HepG2 (cell line): ENCODE data around the gene ASH1L. TPM values are rescaled to one million over a fixed set of nuclear protein-coding genes. Genes with fewer than 3 reads are reported as not detected.

ENCODE experiments used
- ATF7-NPFF ChIP-seq: sonication (generic); formaldehyde crosslinking; IDR thresholded peaks from 2 replicates; pipeline ENCODE4 v1.8.1; 2023; ENCODE audit warnings: mild to moderate bottlenecking, low read depth, missing genetic modification reagents, moderate library complexity
- KDM2A ChIP-seq: sonication (generic); formaldehyde crosslinking; IDR thresholded peaks from 2 replicates; pipeline ENCODE4 v1.4.0; 2020; ENCODE audit warnings: low read depth, missing genetic modification reagents, borderline replicate concordance
- KLF11 ChIP-seq: IDR thresholded peaks from 2 replicates; pipeline ENCODE4 v1.6.1; 2016; ENCODE audit warnings: missing compliant biosample characterization
- POLR2AphosphoS2 ChIP-seq: IDR thresholded peaks from 2 replicates; pipeline ENCODE4 v1.6.1; 2011; ENCODE audit warnings: low read depth, low read length, improper control_type of control experiment
- SMYD3 ChIP-seq: sonication (generic); formaldehyde crosslinking; IDR thresholded peaks from 2 replicates; pipeline ENCODE4 v1.8.1; 2023; ENCODE audit warnings: mild to moderate bottlenecking, missing genetic modification reagents
- SNAI1 ChIP-seq: sonication (generic); formaldehyde crosslinking; IDR thresholded peaks from 2 replicates; pipeline ENCODE4 v1.5.0; 2020; ENCODE audit warnings: mild to moderate bottlenecking, missing genetic modification reagents, borderline replicate concordance
- SOX5 ChIP-seq: IDR thresholded peaks from 2 replicates; pipeline ENCODE4 v1.6.1; 2016; ENCODE audit warnings: borderline replicate concordance
- SRSF4 ChIP-seq: fragments of 200-400 bp; formaldehyde crosslinking; IDR thresholded peaks from one replicate; pipeline ENCODE4 v1.6.1; 2018; ENCODE audit warnings: mild to moderate bottlenecking, low read depth, low read length, moderate library complexity; ENCODE audit not compliant: poor library complexity, severe bottlenecking
- TFDP1 ChIP-seq: IDR thresholded peaks from 2 replicates; pipeline ENCODE4 v1.6.1; 2016; ENCODE audit warnings: missing compliant biosample characterization, missing genetic modification reagents, borderline replicate concordance
- ZBTB2 ChIP-seq: sonication (generic); formaldehyde crosslinking; IDR thresholded peaks from 2 replicates; pipeline ENCODE4 v1.8.0; 2022; ENCODE audit warnings: low read depth, missing genetic modification reagents
- ZNF629 ChIP-seq: sonication (generic); formaldehyde crosslinking; conservative IDR thresholded peaks from 2 replicates; pipeline ENCODE4 v1.5.0; 2020; ENCODE audit warnings: missing genetic modification reagents
- ZNF841 ChIP-seq: sonication (generic); formaldehyde crosslinking; IDR thresholded peaks from 2 replicates; pipeline ENCODE4 v1.8.1; 2023; ENCODE audit warnings: missing genetic modification reagents, borderline replicate concordance
- polyA plus RNA-seq, 8 experiments: library from polyadenylated mRNA; depleted of rRNA in 3 of 8; stranded (reverse) in 7 of 8; unstranded in 1 of 8; fragments of >200 nt; fragmentation: Illumina TruSeq in 4 of 8; extraction: Trizol in 4 of 8; gene quantifications; 2 replicates each; pipeline versions ENCODE4 v1.2.1 to v1.2.3, GENCODE V29; 2011 to 2016; ENCODE audit warnings: low read depth in 4 of 8, missing spikeins in 1 of 8, mixed read lengths in 1 of 8; ENCODE audit not compliant: insufficient read depth in 1 of 8
- total RNA-seq, 5 experiments: library from RNA; depleted of rRNA; stranded (reverse); fragments of >200 nt; fragmentation: Illumina TruSeq; extraction: Trizol; gene quantifications; 2 replicates each; pipeline ENCODE4 v1.2.3, GENCODE V29; 2016; ENCODE audit warnings: low read depth in 1 of 5
- TF ChIP-seq, protein P1 (sequence below): sonication (generic); formaldehyde crosslinking; IDR thresholded peaks from 2 replicates; pipeline ENCODE4 v1.4.0; 2020; ENCODE audit warnings: mild to moderate bottlenecking, missing genetic modification reagents
- TF ChIP-seq, protein P2 (sequence below): sonication (generic); formaldehyde crosslinking; IDR thresholded peaks from 2 replicates; pipeline ENCODE4 v1.4.0; 2020; ENCODE audit warnings: missing genetic modification reagents, mild to moderate bottlenecking, borderline replicate concordance
- TF ChIP-seq, protein P3 (sequence below): sonication (generic); formaldehyde crosslinking; IDR thresholded peaks from 2 replicates; pipeline ENCODE4 v1.4.0; 2020; ENCODE audit warnings: missing genetic modification reagents, borderline replicate concordance
- TF ChIP-seq, protein P4 (sequence below): sonication (generic); formaldehyde crosslinking; IDR thresholded peaks from 2 replicates; pipeline ENCODE4 v1.4.0; 2020; ENCODE audit warnings: mild to moderate bottlenecking, missing genetic modification reagents, borderline replicate concordance

Gene ASH1L
- total and polyA plus RNA-seq, 2 of the 13 experiments (the other 11 are each of a cell fraction or from before 2014, with no cell fraction given), result 10.2 to 15.3 TPM

DNA sequence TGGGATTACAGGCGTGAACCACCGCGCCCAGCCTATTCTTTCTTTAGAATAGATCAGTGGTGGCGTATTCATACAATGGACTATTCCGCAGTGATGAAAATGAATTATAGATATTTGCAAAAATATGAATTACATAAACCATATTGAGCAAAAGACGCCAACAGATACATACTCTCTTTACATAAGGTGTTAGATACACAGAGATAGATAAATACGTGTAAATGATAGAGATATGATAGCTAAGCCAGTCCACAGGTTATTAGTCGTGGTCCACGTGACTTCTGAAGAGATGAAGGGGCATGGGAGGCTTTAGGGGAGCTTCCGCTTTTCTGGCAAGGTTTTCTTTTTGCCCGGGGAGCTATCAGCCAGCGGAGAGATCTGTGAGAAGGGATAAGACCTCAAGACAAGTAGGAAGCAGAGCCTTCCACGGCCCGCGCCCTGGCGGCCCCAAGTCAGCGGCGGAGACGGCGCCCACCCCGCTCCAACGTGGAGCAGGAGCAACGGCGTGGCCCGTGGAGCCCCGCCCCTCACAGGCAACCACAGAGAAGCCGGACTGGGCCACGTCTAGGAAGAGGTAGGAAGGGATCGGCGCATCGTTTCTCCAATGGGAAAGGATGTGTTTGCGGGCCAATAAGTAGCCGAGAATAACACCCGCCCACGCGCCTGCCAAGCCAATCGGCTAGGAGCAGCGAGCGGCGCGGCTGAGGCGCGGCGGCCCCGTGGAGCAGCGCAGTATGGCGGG lies 47.1 kb upstream of the ASH1L start, which contains the start of gene MSTO1 (continued):
- TF ChIP-seq, protein P1, sequence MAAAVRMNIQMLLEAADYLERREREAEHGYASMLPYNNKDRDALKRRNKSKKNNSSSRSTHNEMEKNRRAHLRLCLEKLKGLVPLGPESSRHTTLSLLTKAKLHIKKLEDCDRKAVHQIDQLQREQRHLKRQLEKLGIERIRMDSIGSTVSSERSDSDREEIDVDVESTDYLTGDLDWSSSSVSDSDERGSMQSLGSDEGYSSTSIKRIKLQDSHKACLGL, result peak; percentile 94; the same call in 1 of the 2 replicates
- TF ChIP-seq, protein P2, sequence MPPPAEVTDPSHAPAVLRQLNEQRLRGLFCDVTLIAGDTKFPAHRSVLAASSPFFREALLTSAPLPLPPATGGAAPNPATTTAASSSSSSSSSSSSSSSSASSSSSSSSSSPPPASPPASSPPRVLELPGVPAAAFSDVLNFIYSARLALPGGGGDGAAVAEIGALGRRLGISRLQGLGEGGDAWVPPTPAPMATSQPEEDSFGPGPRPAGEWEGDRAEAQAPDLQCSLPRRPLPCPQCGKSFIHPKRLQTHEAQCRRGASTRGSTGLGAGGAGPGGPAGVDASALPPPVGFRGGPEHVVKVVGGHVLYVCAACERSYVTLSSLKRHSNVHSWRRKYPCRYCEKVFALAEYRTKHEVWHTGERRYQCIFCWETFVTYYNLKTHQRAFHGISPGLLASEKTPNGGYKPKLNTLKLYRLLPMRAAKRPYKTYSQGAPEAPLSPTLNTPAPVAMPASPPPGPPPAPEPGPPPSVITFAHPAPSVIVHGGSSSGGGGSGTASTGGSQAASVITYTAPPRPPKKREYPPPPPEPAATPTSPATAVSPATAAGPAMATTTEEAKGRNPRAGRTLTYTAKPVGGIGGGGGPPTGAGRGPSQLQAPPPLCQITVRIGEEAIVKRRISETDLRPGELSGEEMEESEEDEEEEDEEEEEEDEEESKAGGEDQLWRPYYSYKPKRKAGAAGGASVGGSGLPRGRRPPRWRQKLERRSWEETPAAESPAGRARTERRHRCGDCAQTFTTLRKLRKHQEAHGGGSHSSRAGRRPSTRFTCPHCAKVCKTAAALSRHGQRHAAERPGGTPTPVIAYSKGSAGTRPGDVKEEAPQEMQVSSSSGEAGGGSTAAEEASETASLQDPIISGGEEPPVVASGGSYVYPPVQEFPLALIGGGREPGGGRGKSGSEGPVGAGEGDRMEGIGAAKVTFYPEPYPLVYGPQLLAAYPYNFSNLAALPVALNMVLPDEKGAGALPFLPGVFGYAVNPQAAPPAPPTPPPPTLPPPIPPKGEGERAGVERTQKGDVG, result no peak
- TF ChIP-seq KLF11 (CRISPR knock-in tag), result peak; percentile 77; the same call in 1 of the 2 replicates
- peak; percentile 32; the same call in 1 of the 2 replicates for TF ChIP-seq SMYD3 (CRISPR knock-in tag)
- TF ChIP-seq KDM2A (CRISPR knock-in tag), result peak; percentile 47; the same call in 1 of the 2 replicates
- peak; percentile 20; the same call in 1 of the 2 replicates for TF ChIP-seq ATF7-NPFF (CRISPR knock-in tag)
- no peak for TF ChIP-seq SOX5 (CRISPR knock-in tag)
- TF ChIP-seq ZNF841 (CRISPR knock-in tag), result no peak
- TF ChIP-seq POLR2AphosphoS2, result no peak
- TF ChIP-seq, protein P3, sequence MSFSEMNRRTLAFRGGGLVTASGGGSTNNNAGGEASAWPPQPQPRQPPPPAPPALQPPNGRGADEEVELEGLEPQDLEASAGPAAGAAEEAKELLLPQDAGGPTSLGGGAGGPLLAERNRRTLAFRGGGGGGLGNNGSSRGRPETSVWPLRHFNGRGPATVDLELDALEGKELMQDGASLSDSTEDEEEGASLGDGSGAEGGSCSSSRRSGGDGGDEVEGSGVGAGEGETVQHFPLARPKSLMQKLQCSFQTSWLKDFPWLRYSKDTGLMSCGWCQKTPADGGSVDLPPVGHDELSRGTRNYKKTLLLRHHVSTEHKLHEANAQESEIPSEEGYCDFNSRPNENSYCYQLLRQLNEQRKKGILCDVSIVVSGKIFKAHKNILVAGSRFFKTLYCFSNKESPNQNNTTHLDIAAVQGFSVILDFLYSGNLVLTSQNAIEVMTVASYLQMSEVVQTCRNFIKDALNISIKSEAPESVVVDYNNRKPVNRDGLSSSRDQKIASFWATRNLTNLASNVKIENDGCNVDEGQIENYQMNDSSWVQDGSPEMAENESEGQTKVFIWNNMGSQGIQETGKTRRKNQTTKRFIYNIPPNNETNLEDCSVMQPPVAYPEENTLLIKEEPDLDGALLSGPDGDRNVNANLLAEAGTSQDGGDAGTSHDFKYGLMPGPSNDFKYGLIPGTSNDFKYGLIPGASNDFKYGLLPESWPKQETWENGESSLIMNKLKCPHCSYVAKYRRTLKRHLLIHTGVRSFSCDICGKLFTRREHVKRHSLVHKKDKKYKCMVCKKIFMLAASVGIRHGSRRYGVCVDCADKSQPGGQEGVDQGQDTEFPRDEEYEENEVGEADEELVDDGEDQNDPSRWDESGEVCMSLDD (CRISPR knock-in tag), result no peak
- no peak for TF ChIP-seq SRSF4
- TF ChIP-seq ZNF629 (CRISPR knock-in tag), result no peak
- TF ChIP-seq, protein P4, sequence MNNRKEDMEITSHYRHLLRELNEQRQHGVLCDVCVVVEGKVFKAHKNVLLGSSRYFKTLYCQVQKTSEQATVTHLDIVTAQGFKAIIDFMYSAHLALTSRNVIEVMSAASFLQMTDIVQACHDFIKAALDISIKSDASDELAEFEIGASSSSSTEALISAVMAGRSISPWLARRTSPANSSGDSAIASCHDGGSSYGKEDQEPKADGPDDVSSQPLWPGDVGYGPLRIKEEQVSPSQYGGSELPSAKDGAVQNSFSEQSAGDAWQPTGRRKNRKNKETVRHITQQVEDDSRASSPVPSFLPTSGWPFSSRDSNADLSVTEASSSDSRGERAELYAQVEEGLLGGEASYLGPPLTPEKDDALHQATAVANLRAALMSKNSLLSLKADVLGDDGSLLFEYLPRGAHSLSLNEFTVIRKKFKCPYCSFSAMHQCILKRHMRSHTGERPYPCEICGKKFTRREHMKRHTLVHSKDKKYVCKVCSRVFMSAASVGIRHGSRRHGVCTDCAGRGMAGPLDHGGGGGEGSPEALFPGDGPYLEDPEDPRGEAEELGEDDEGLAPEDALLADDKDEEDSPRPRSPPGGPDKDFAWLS (CRISPR knock-in tag), result no peak
- TF ChIP-seq SNAI1, result no peak
- peak; percentile 50; the same call in 1 of the 2 replicates for TF ChIP-seq TFDP1 (CRISPR knock-in tag)
- TF ChIP-seq ZBTB2 (CRISPR knock-in tag), result 0 out of 2 replicates have a peak, but pooled peaks have one; percentile 28
